Activated CD8-positive, alpha-beta memory T cell treated with anti-CD3 and anti-CD28 coated beads for 48 hours (primary cell): Measurements from ENCODE around the gene VRTN.
"Not testable (repeated sequence)": the region's sequence is repeated elsewhere in the genome, so short reads cannot be mapped to it uniquely, and the experiment has no call there.

Experiments used
- DNase-seq, 3 experiments: peaks; one replicate each; pipeline ENCODE4 v3.0.0-alpha.2; 2020; ENCODE audit warnings: low read depth in 2 of 3, low spot score in 2 of 3

Gene VRTN

DNA sequence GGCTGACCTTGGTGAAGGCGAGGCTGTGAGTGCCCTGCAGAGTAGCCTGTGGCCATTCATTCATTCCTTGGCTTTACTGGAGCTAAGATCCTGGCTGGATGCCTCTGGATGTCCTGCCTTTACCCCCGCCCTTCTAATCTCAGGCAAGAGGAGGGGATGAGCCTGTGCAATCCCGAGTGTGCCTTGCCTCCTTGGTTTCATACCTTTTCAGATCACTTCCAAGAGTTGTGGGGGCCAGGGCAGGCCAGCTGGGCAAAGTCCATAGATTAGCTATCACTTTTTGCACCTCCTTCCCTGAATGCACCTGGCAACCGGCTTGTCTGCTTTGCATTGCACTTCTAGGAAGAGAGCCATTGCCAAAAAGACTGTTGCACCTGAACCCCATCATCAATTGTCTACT, 1.5 kb downstream of the VRTN start:
- DNase-seq, result no peak

DNA sequence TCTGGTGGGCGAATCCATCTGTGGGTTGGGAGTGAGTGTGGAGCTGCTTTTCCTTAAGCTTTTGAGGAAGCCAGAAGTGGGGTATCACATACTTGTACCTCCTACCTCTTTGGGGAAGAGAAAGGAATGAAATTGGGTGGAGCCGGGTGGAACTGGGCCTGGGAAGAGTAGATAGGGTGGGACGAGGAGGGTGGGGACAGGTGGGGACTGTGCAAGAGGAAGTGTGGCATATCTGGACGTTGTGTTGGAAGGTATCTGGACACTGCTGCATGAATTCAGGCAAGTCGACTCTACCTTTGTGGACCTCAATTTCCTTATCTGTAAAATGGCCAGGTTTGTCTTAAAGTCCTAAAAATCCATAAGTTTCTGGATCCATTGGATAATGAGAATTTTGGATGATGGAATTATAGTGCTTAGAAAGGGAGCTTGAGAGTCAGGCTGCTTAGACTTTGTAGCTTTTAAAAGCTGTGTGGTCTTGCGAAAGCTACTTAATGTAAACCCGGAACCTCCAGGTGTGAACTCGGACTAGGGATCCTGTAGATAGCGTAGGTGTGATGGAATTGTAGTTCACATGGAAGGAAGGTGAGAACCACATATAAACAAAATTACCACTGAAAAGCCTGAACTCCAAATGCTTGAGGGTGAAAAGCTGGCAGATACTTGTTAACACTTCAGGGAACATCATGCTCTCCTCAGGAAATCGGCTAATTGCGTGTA, 2.1 kb downstream of the VRTN start:
- DNase-seq, result no peak

DNA sequence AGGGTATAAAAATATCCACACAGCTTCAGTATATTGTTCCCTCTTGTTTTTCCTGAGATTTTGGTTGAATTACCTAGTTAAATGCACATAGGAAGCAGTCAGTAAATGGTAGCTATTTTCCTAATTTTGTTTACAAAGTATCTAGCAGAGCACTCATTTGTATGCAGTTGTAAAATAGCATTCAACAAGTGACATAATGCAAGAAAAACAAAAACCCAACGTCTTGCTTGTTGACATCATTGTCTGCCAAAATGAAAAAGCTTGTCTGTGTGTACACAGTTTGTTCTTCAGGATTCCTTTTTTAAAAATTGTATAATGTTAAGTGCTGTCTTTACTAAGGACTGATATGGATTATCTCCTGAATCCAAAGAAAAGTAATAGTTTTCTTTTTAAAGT, 2.7 kb downstream of the VRTN start:
- no peak for DNase-seq

DNA sequence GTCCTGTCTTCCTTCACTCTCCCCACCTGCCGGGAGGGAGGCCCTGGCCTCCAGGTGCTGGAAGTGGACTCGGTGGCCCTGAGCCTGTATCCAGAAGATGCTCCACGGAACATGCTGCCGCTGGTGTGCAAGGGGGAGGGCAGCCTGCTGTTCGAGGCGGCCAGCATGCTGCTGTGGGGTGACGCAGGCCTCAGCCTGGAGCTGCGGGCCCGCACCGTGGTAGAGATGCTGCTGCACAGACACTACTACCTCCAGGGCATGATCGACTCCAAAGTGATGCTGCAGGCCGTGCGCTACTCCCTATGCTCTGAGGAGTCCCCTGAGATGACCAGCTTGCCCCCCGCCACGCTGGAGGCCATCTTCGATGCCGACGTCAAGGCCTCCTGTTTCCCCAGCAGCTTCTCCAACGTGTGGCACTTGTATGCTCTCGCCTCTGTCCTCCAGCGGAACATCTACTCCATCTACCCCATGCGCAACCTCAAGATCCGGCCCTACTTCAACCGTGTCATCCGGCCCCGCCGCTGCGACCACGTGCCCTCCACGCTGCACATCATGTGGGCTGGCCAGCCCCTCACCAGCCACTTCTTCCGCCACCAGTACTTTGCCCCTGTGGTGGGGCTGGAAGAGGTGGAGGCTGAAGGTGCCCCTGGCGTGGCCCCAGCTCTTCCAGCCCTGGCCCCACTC, 8.8 kb downstream of the VRTN start:
- DNase-seq, result no peak

DNA sequence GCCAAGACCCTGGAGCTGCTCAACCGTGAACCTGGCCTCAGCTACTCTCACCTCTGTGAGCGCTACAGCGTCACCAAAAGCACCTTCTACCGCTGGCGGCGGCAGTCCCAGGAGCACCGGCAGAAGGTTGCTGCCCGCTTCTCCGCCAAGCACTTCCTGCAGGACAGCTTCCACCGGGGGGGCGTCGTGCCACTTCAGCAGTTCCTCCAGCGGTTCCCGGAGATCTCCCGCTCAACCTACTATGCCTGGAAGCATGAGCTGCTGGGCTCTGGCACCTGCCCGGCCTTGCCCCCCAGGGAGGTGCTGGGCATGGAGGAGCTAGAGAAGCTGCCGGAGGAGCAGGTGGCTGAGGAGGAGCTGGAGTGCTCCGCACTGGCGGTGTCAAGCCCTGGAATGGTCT, 9.3 kb downstream of the VRTN start:
- DNase-seq, result no peak

DNA sequence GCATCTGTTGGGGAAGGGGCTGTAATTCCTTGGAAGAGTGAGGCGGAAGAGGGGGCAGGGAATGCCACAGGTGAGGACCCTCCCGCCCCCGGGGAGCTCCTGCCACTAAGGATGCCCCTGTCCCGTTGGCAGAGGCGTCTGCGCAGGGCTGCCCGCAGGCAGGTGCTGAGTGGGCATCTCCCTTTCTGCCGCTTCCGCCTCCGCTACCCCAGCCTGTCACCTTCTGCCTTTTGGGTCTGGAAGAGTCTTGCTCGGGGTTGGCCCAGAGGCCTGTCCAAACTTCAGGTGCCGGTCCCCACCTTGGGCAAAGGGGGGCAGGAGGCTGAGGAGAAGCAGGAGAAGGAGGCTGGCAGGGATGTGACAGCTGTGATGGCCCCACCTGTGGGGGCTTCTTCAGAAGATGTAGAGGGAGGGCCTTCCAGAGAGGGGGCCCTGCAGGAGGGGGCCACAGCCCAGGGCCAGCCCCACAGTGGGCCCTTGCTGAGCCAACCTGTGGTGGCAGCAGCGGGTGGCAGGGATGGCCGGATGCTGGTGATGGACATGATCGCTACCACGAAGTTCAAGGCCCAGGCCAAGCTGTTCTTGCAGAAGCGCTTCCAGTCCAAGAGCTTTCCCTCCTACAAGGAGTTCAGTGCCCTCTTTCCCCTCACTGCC, 10.0 kb downstream of the VRTN start:
- no peak for DNase-seq

DNA sequence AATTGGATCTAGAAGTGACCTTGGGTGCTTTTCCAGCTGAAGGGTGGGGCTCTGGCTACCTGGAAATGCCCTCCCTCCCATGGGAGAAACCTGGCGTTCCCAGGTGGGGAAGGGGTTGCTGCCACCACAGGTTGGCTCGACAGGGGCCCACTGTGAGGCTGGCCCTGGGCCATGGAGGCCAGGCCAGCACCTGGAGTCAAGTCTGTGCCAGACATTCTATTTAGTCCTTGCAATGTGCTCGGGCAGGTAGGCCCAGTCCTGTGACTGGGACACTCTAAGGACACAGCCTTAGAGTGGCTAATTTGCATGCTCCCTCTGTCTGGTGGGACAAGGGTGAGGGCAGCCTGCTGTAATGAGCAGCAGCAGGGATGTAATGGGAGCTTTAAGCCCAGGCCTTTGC, 11.9 kb downstream of the VRTN start:
- no peak for DNase-seq

DNA sequence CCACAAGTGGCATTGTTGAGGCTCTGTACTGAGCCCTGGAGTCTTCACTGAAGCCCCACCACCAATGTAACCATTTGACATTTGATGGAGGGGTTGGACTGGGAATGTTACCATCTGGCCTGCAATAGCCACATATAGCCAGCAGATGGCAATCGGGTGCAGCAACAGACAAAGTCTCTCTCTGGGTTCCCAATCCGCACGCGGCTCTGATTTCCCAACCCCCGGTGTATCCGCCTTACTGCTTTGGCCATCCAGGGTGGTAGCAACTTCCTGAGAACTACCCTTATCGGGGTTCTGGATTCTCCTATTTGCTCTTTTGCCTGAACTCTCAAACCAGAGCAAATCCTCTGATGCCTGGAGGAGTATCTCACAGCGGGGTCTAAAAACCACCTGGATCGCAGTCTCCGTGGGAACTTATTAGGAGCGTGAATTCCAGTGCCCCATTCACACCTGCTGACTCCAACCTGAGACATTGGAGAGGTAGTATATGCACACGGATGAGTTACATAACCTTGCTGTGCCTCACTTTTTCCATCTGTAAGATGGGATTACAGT, 14.2 kb downstream of the VRTN start:
- peak; percentile 27 to 39 (median 30) for DNase-seq

DNA sequence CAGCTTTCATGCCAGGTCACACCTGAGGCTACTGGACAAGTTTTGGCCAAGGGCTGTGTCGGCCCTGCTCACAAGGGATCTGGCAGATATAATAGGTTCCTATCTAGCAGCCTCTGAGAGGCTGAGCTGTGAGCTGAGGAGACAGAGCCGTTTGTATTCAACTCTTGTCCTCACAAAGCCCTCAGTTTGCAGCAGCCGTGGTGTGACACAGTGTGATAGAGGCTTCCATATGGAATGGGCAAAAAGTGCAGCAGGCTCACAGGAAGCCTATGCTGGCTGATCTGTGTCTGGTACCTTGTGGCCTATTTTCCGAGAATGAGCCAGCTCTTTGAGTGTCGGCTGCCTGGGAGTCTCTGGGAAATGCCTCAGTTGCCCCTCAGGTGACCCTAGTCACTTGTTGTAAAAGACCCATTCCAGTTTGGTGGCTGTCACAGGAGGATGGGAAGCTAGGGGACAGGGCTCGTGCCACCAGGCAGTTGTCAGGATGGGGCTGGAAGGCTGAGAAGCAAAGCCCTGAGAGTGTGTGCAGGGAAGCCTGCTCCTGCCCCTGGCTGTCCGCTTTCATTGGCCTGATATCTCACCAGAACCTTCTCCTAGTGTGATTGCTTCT, 16.1 kb downstream of the VRTN start:
- DNase-seq, result no peak

DNA sequence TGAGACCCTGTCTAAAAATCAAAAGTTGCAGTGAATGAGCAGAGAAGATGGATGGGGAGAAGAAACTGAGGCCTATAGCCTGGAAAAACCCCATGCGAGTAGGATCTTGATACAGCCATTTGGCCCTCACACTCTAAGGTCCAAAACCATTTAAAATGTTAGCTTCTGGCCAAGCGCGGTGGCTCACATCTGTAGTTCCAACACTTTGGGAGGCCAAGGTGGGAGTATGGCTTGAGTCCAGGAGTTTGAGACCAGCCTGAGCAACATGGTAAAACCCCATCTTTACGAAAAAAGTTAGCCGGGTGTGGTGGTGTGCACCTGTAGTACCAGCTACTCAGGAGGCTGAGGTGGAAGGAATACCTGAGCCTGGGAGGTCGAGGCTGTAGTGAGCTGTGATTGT, 19.8 kb downstream of the VRTN start:
- DNase-seq, result no peak

DNA sequence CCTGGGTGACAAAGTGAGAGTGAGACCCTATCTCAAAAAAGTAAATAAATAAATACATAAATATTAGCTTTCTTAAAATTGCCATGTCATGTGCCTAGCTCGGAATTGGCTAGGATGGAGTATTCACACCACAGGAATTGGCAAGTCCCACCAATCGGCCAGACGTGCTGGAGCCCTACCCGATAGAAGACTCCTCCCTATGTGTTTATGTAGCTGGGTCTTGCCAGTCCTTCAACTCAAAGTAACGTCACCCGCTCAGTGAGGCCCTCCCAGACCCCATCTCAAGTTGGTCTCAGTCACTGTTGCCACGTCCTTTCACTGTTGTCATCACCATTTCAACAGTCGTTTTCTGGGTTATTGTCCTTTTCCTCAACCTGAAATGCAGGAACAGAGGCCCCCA, 20.2 kb downstream of the VRTN start:
- DNase-seq, result no peak

DNA sequence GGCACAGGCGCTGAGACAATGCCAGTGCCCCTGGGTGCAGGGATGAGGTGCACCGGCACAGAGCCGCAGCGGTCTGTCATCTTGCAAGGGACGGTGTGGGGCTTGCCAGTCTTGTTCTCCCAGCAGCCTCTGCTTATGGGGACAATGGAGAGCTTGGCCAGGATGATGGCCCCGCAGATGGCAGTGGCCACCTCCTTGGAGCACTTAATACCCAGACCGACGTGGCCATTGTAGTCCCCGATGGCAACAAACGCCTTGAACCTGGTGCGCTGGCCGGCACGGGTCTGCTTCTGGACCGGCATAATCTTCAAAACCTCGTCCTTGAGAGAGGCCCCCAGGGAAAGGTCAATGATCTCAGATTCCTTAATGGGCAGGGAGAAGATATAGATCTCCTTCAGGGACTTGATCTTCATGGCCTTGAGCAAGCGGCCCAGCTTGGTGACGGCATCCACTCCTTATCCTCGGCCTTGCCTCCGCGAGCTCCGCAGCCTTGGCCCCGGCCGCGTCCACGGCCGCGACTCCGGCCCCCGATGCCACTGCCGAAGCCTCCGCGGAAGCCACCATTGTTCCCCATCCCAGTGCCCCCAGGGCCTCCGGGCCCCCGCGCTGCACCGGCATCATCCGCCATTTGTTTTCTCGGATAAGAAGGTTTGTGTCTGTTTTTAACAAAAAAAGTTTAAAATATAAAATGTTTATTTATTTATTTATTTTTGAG, 29.9 kb downstream of the VRTN start:
- no peak for DNase-seq

DNA sequence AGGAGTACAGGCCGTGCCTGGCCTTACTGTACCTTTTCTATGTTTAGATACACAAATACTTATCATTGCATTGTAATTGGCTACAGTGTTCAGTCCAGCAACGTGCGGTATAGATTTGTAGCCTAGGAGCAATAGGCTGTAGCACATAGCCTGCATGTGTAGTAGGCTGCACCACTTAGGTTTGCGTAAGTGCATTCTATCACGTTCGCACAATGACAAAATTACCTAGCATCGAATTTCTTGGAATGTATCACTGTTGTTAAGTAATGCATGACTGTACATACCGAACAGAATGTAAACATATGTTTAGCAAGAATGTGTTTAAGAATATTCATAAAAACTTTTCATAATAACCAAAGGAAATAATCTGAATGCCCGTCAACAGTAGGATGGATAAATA, 31.9 kb downstream of the VRTN start:
- DNase-seq, result no peak

DNA sequence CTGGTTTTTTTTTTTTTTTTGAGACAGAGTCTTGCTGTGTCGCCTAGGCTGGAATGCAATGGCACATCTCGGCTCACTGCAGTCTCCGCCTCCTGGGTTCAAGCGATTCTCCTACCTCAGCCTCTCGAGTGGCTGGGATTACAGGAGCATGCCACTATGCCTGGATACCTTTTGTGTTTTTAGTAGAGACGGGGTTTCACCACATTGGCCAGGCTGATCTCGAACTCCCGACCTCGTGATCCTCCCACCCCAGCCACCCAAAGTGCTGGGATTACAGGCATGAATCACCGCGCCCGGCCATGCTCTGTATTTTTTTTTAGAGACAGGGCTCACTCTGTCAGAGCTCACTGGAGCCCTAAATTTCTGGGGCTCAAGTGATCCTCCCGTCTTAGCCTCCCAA, 32.6 kb downstream of the VRTN start:
- DNase-seq, result no peak

DNA sequence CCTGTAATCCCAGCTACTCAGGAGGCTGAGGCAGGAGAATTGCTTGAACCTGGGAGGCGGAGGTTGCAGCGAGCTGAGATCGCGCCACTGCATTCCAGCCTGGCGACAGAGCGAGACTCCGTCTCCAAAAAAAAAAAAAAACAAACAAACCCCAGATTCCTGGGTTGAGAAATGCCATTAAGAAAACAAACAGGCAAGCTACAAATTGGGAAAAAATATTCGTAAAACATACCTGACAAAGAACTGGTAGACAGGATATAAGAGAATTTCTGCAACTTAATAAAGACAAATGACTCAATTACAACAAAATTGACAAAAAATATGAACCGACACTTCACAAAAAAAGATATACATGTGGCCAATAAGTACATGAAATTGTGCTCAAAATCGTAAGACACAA, 33.3 kb downstream of the VRTN start:
- DNase-seq, result not testable (repeated sequence)

DNA sequence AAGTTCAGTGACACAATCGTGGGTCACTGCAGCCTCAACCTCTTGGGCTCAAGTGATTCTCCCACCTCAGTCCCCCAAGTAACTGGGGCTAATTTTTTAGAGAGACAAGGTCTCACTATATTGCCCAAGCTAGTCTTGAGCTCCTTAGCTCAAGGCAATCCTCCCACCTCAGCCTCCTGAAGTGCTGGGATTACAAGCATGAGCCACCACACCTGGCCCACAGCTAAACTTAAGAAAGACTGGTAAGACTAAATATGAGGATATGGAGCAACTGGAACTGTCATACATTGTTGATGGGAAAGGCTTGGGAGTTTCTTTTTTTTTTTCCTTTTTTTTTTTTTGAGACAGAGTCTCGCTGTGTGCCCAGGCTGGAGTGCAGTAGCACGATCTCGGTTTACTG, 34.0 kb downstream of the VRTN start:
- no peak for DNase-seq

DNA sequence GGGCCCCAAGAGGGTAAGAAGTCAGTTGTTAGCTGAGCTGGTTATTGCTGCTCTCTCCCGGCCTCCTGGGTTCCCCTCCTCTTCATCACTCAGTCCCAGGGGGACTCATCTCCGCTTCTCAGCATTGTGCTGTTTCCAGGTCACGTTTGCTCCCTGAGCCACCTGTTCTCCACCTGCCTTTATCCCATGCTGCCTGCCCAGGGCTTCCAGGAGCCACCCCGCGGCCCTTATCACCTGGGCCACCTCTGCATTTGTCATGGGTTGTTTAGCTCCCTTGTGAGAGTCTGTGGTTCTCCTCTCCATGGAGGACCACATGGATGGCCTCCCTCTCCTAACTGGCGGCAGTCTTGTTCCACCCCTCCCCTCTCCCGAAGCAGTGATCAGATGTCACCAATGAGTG, 41.7 kb downstream of the VRTN start:
- no peak for DNase-seq

DNA sequence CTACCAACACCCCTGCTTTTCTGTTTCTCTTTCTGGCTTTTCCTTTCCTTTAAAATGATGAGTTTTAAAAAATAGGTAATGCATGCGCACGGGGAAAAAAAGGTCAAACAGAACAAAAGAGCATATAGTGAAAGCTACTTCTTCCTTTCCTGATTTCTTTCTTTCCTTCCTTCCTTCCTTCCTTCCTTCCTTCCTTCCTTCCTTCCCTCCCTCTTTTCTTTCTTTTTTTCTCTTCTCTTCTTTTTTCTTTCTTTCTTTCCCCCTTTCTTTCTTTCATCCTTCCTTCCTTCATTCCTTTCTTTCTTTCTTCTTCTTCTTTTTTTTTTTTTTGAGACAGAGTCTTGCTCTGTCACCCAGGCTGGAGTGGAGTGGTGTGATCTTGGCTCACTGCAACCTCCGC, 42.2 kb downstream of the VRTN start:
- DNase-seq, result not testable (repeated sequence)

DNA sequence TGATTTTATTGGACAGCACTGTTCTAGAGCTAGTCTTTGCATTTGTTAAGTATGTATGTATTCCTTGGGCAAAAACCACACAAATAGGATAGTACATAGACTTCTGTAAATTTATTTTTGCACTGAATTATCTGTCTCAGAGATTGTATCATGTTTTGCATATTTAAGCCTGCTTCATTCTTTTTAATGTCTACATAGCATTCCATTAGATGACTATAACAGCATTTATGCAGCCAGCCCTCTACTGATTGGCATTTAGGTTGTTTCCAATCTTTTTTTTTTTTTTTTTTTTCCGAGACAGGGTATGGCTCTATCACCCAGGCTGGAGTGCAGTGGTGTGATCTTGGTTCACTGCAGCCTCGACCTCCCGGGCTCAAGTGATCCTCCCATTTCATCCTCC, 43.2 kb downstream of the VRTN start:
- no peak for DNase-seq

DNA sequence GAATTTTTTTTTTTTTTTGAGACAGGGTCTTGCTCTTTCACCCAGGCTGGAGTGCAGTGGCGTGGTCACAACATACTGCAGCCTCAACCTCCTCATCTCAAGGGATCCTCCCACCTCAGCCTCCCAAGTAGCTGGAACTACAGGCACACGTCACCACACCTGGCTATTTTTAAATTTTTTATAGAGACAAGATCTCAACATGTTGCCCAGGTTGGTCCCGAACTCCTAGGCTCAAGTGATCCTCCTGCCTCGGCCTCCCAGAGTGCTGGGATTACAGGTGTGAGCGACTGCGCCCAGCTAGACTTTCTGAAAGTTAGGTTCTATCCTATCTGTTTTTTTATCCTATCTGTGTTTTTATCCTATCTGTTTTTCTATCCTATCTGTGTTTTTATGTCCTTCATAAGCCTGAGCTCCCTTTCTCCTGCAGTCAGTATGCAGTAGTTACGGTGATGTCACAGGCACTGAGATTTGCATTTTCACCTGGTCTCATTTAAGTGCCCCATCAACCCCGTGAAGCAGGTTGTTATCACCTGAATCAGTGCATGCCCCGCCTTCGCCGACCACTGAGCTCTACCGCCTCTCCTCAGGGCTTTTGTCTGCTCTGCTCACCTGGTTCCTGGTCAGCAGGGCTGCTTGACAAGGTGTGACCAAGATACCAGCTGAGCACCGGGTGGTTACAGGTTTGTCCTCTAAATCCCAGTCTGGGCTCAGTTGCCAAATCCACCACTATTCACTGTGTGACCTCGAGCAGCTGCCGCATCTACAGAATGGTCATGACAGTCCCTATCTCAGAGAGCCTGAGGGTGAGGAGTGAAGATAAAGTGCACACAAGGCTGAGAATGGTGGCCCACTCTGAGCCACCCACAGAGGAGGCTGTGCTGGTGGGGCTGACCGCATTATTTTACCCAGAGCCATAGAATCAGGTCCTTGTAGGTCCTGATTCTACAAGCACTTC, 44.6 kb downstream of the VRTN start:
- no peak for DNase-seq
